HG03097 (cell line): ENCODE measurements around the gene FREM1.
A peak's percentile ranks its signal among the peaks of the same experiment; 100 is the strongest.

Source experiments
- ATAC-seq: cut with Tn5 transposase; IDR thresholded peaks from one replicate; pipeline ENCODE4 v1.9.1; 2021; ENCODE audit not compliant: unreplicated experiment, low FRiP score

The FREM1 gene

DNA sequence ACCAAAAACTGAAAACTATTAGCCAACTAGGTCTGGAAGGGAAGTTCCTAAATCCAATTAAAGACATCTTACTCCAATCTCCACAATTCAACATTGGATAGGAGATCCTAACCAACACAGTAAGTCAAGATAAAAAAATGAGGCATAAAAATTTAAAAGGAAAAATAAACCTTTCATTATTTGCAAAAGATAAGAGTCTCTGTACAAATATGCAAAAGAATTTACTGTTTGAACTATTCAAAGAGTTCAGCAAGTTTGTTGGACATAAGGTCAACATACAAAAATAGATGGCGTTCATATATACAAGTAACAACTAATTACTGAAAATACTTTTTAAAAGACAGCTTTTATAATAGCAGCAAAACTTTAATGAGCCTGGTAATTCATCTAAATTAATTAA, 3.1 kb upstream of the FREM1 start:
- ATAC-seq, result no peak

GRCh38 chr9:14912859-14913258, 2.6 kb upstream of the FREM1 start:
- ATAC-seq, result no peak

DNA sequence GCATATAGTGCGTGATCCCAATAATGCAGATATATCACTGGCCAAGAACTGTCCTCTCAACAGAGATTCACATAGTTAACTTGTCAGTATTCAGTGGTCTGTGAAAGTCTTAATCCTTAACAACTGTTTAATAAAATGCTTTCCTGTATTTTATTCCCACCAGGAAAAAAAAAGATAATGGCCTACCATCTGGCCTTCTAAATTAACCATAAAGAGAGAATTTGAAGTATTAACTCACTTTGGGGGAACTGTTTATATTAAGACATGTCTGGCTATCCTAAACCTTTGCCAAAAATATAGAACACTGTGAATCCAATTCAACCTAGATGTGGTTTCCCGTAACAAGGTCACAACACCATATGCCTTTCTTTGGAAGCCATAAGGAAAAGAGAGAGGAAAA, 818 bp upstream of the FREM1 start:
- no peak for ATAC-seq

- ATAC-seq, result no peak
Measured at GRCh38 chr9:14909601-14909960, 647 bp downstream of the FREM1 start.

GRCh38 chr9:14909181-14909580, 1.0 kb downstream of the FREM1 start:
- no peak for ATAC-seq

GRCh38 chr9:14908295-14909180, 1.7 kb downstream of the FREM1 start:
- peak; percentile 47 for ATAC-seq

DNA sequence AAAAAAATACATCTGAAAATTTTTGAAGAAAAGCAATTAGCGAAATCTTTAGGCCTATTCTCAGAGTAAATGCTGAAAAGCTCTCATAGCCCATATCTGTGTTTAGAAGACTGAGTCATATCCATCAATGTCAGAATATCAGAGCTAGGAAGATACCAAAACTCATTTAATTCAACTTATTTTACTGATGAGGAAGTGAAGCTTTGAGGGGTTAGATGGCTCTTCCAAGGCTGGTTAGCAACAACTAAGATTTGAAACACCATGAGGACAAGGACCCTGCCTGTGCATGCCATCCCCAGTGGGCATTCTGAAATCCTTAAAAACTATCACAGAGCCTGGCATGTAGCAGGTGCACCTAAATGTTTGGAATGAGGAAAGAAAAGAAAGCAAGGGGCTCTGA, 2.5 kb downstream of the FREM1 start:
- no peak for ATAC-seq

DNA sequence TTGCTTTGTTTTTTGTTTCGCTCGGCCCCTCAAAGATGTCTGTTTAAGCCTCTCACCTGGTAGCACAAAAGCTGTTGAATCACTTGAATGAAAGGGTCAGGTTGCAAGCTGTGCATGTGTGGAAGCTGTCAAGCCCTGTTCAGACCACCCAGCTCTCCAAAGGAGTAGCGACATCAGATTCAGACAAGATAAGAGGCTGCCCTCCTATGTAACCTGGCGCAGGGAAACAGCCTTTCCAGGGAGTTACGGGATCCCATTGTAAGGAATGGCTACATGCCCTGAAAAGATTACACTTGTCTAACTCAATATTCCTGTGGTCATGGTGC, 2.9 kb downstream of the FREM1 start:
- no peak for ATAC-seq

- no peak for ATAC-seq
Measured at GRCh38 chr9:14906644-14907359, 3.4 kb downstream of the FREM1 start.

- ATAC-seq, result no peak
Measured at GRCh38 chr9:14906000-14906399, 4.2 kb downstream of the FREM1 start.

- no peak for ATAC-seq
Measured at GRCh38 chr9:14903040-14903439, 7.2 kb downstream of the FREM1 start.

DNA sequence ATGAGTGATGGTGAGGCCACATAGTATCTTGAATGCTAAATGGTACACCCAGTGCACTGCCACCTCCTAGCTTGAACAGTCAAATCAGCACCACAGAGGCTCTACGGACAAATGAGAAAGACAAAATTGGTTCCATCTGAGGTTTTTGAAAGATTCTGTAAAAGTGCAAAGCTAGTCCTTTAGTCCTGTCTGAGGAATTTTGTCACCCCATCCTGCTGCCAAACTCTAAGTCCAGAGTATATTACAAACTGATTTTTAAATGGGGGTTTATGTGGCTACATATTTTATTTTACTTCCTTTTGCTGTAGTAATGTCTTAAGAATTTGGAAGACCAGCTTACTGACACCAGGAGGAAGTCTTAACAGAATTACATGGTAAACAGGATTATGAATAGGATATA, 7.7 kb downstream of the FREM1 start:
- no peak for ATAC-seq

- ATAC-seq, result no peak
Measured at GRCh38 chr9:14899815-14900193, 10.4 kb downstream of the FREM1 start.

GRCh38 chr9:14899042-14899814, 11.0 kb downstream of the FREM1 start:
- ATAC-seq, result no peak

- no peak for ATAC-seq
Measured at GRCh38 chr9:14895806-14896205, 14.4 kb downstream of the FREM1 start.

GRCh38 chr9:14893280-14893679, 16.9 kb downstream of the FREM1 start:
- no peak for ATAC-seq

DNA sequence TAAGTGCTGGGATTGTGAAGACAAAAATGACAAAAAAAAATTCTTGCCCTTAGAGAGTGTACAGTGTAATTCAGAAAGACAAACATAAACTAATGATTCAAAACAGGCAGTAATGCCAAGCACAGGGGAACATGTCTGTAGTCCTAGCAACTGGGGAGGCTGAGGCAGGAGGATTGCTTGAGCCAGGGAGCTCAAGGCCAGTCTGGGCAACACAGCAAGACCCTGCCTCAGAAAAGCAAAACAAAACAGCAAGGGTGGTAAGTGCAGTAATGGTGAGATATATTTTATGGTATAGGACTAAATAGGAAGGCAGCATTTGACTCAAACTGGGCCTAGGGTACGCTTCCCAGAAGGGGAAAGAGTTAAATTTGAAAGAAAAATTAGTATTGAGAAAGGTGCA, 18.9 kb downstream of the FREM1 start:
- ATAC-seq, result no peak

- no peak for ATAC-seq
Measured at GRCh38 chr9:14889451-14889850, 20.8 kb downstream of the FREM1 start.

DNA sequence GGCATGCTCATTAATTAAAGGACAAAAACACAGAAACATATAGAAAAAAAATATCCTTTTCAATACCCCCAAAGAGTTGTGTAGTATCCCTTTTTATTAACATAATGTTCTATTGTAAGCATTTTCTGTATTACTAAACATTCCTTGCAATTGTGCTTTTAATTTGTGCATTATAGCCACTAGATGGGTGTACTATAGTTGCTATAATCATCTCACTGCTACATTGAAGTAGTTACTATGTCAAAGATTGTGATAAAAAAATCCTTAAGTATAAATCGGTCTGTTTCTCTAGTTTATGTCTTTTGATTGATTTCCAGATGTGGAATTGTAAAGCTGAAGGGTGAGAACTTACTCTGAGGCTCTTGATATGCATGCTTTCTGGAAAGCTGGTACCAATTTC, 21.4 kb downstream of the FREM1 start:
- no peak for ATAC-seq

GRCh38 chr9:14888272-14888671, 22.0 kb downstream of the FREM1 start:
- ATAC-seq, result no peak

DNA sequence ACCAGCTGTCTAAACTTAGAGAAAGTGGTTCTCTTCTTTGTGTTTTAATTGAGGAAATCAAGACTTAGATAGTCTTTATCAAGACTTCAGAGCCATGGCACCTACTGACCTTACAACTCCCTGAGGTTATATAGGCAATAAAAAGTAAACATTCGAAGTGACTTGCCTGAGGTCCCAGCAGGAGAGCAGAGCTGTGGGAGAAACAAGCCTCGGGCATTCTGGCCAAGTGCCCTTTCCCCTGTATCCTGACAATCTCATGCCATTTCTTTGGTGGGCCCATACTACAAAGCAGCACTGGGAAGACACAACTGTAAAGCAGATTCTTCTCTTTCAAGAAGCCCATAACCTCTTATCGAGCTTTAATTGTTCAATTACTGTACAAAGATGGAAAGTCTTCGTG, 23.1 kb downstream of the FREM1 start:
- ATAC-seq, result no peak
